Chondrocyte (in vitro differentiated cells): ENCODE data around the gene GALNS. TPM values are rescaled to one million over a fixed set of nuclear protein-coding genes. Genes with fewer than 3 reads are reported as not detected.
"Not testable (repeated sequence)": the region's sequence is repeated elsewhere in the genome, so short reads cannot be mapped to it uniquely, and the experiment has no call there.

Experiments
- DNase-seq: peaks from one replicate; pipeline ENCODE4 v3.0.0; 2021; ENCODE audit warnings: mixed read lengths, low spot score
- H3K27ac Mint-ChIP-seq: one replicate; pipeline ENCODE4 v1.8.0; 2021; ENCODE audit warnings: mild to moderate bottlenecking, moderate library complexity, mixed read lengths; ENCODE audit not compliant: unreplicated experiment
- H3K27me3 Mint-ChIP-seq: 2 replicates; pipeline ENCODE4 v1.8.0; 2021; ENCODE audit warnings: low read depth, mixed read lengths
- H3K36me3 Mint-ChIP-seq: 2 replicates; pipeline ENCODE4 v1.8.0; 2021; ENCODE audit warnings: low read depth, mixed read lengths
- H3K4me1 Mint-ChIP-seq: 2 replicates; pipeline ENCODE4 v1.8.0; 2021; ENCODE audit warnings: low read depth, mild to moderate bottlenecking, mixed read lengths
- H3K4me3 Mint-ChIP-seq: one replicate; pipeline ENCODE4 v1.8.0; 2021; ENCODE audit warnings: mild to moderate bottlenecking, moderate library complexity, mixed read lengths; ENCODE audit not compliant: unreplicated experiment
- H3K9me3 Mint-ChIP-seq: 2 replicates; pipeline ENCODE4 v1.8.0; 2021; ENCODE audit warnings: low read depth, mixed read lengths
- total RNA-seq: library from RNA; stranded (reverse); gene quantifications from 3 replicates; pipeline ENCODE4 v1.2.1, GENCODE V29; 2021
- TF ChIP-seq, protein P1 (sequence below): fragments of 200-600 bp; sonication (generic); IDR thresholded peaks from 2 replicates; pipeline ENCODE4 v1.5.0; 2021; ENCODE audit warnings: antibody characterized with exemption, mild to moderate bottlenecking, moderate library complexity

Gene GALNS
- total RNA-seq, 1 donor from 2014 or later: 34.1 TPM

DNA sequence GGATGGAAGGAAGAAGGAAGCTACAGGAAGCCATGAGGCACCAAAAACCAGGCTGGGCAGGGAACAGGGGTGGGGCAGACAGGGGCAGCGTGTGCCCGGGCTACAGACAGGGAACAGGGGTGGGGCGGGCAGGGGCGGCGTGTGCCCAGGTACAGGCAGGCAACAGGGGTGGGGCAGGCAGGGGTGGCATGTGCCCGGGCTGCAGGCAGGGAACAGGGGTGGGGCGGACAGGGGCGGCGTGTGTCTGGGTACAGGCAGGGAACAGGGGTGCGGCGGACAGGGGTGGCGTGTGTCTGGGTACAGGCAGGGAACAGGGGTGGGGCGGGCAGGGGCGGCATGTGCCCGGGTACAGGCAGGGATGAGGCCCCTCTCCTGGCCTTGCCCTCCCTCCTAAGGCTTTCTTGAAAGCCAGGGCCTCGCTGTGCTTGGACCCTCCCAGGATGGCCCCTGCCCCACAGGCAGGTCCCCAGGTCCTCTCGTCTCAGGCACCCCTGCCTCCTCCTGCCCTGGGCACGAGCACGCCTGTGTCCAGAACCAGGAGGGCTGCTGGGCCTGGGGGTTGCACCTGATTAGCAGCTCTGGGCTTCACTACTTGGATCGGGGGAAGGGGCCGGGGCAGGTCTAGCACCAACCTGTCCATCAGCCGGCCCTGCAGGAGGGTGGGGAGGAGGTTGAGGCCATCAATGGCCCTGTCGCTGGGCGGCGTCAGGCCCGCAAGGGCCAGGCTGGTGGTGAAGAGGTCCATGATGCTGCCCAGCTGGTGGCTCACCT is 30.5 kb downstream of the GALNS start:
- Mint-ChIP-seq H3K27me3 (no peaks in the 10 kb centered on the region), H3K9me3 (no peaks in the 10 kb centered on the region), H3K27ac (no peak overlapping the region), H3K36me3 (peaks cover 3% of the 10 kb centered on the region), H3K4me1 (no peaks in the 10 kb centered on the region), H3K4me3 (no peak overlapping the region)
- TF ChIP-seq, protein P1, sequence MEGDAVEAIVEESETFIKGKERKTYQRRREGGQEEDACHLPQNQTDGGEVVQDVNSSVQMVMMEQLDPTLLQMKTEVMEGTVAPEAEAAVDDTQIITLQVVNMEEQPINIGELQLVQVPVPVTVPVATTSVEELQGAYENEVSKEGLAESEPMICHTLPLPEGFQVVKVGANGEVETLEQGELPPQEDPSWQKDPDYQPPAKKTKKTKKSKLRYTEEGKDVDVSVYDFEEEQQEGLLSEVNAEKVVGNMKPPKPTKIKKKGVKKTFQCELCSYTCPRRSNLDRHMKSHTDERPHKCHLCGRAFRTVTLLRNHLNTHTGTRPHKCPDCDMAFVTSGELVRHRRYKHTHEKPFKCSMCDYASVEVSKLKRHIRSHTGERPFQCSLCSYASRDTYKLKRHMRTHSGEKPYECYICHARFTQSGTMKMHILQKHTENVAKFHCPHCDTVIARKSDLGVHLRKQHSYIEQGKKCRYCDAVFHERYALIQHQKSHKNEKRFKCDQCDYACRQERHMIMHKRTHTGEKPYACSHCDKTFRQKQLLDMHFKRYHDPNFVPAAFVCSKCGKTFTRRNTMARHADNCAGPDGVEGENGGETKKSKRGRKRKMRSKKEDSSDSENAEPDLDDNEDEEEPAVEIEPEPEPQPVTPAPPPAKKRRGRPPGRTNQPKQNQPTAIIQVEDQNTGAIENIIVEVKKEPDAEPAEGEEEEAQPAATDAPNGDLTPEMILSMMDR: no peak
- DNase-seq: no peak

DNA sequence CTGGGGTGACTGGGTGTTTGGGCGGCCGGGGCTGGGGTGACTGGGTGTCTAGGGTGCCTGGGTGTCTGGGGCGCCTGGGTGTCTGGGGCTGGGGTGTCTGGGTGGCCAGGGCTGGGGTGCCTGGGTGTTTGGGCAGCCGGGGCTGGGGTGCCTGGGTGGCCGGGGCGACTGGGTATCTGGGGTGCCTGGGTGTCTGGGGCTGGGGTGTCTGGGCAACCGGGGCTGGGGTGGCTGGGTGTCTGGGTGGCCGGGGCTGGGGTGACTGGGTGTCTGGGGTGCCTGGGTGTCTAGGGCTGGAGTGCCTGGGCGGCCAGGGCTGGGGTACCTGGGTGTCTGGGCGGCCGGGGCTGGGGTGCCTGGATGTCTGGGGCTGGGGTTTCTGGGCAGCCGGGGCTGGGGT is 31.6 kb downstream of the GALNS start:
- H3K4me3 Mint-ChIP-seq: no peak overlapping the region
- H3K4me1 Mint-ChIP-seq: no peaks in the 10 kb centered on the region
- no peaks in the 10 kb centered on the region for H3K9me3 Mint-ChIP-seq
- H3K27me3 Mint-ChIP-seq: no peaks in the 10 kb centered on the region
- TF ChIP-seq, protein P1: no peak
- H3K27ac Mint-ChIP-seq: no peak overlapping the region
- H3K36me3 Mint-ChIP-seq: peaks cover 1% of the 10 kb centered on the region
- DNase-seq: no peak

DNA sequence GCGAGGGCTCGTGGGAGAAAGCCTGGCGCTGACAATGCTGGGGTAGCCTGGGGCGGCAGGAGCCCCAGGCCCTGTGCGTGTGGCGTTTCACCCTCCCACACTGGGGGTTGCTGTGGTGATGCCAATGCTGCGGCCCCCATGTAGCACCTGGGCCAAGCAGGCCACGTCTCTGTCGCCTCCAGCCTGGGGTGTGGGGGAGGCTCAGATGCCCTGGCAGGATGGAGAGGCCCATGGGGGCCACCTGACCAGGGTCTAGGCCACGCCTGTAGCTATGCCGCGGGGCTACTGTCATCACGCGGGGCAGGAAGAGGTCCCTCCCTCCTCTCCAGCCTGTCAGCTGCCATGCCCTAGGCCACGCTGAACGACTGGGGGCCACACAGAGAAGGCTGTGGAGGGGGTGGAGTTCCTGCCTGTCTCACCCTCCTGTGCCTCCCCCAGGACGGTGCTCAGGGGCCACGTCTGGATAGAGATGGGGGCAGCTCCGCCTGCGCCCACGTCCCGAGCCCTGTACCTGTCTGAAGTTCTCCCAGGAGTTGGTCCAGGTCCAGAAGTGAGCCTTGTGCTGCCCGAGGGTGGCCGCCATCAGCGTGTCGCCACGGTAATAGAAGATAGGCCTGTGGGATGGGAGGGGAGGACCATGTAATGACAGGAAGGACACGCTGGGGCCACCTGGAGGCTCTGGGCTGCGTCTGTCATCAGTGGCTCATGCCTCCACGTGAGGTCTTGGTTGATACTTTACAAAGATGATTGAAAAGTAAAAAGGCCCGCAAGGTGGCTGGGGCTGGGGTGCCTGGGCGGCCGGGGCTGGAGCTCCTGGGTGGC is 32.3 kb downstream of the GALNS start:
- Mint-ChIP-seq H3K36me3 (peaks cover 1% of the 10 kb centered on the region), H3K4me3 (no peak overlapping the region), H3K4me1 (no peaks in the 10 kb centered on the region), H3K27ac (no peak overlapping the region), H3K9me3 (no peaks in the 10 kb centered on the region), H3K27me3 (no peaks in the 10 kb centered on the region)
- TF ChIP-seq, protein P1: no peak
- DNase-seq: no peak

DNA sequence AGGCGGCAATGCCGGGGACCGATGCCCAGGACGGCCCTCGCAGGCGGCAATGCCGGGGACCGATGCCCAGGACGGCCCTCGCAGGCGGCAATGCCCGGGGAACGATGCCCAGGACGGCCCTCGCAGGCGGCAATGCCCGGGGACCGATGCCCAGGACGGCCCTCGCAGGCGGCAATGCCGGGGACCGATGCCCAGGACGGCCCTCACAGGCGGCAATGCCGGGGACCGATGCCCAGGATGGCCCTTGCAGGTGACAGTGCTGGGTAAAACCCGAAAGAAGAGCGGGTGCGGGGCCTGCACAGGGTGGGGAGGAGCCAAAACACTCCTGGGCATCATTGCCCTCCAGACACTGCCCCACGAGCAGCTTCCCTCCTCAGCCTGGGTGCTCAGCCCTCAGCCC is 33.1 kb downstream of the GALNS start:
- not testable (repeated sequence) for H3K9me3 Mint-ChIP-seq, H3K27ac Mint-ChIP-seq, H3K4me3 Mint-ChIP-seq

DNA sequence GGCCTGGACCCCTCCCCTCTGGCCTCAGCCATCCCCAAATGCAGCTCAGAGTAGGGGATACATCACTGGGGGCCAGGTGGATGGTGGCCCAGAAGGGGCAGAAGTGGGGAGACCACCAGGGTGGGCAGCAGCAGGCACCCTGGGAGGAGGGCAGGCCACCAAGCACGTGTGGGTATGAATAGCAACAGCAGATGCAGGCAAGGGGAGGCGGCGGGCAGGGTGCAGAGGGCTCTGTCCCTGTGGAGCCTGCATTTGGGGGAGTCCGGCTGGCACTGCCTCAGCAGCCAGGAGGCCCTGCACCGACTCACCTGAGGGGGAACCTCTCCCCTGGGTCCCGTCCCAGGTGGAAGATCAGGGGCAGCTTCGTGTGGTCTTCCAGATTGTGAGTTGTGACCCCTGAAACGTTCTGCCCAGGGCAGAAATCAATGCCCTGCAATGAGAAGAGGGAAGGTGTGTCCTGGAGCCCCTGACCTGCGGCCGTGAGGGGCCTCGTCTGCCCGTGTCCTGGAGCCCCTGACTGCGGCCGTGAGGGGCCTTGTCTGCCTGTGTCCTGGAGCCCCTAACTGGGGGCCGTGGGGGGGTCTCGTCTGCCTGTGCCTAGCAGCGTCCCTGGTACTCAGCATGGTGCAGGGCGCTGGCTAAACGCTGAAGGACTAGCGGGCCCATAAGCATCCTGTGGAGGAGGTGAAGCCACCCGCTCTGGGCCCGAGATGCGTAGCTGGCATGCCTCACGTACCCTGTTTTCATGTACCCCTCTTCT is 34.3 kb downstream of the GALNS start:
- no peaks in the 10 kb centered on the region for H3K27me3 Mint-ChIP-seq
- no peak overlapping the region for H3K4me3 Mint-ChIP-seq
- H3K9me3 Mint-ChIP-seq: no peaks in the 10 kb centered on the region
- TF ChIP-seq, protein P1: no peak
- H3K36me3 Mint-ChIP-seq: peaks cover 1% of the 10 kb centered on the region
- H3K4me1 Mint-ChIP-seq: no peaks in the 10 kb centered on the region
- no peak overlapping the region for H3K27ac Mint-ChIP-seq
- no peak for DNase-seq

More for the DNA sequence above, 33.1 kb downstream of the GALNS start:
- H3K4me1 Mint-ChIP-seq, H3K36me3 Mint-ChIP-seq, DNase-seq, H3K27me3 Mint-ChIP-seq: not testable (repeated sequence)
